RWPE2 (cell line): ENCODE measurements around the gene FBXL13.
A peak's percentile ranks its signal among the peaks of the same experiment; 100 is the strongest.

Source experiments
- ATAC-seq: fragments of 200-7000 bp; cut with Tn5 transposase; 3 replicates; pipeline ENCODE4 v1.9.1; 2021; ENCODE audit warnings: low read depth
- DNase-seq: peaks from one replicate; pipeline ENCODE4 v3.0.0-alpha.2; 2020; ENCODE audit warnings: low spot score
- H3K27ac ChIP-seq: fragments of 450-650 bp; 2 replicates; pipeline ENCODE4 v1.5.1; 2017; ENCODE audit warnings: mild to moderate bottlenecking; ENCODE audit not compliant: poor library complexity, severe bottlenecking
- H3K27me3 ChIP-seq: fragments of 250-450 bp; sonication (Bioruptor Pico); 2 replicates; pipeline ENCODE4 v1.5.1; 2021; ENCODE audit warnings: mild to moderate bottlenecking, moderate library complexity; ENCODE audit not compliant: insufficient read depth, poor library complexity, severe bottlenecking
- H3K36me3 ChIP-seq: fragments of 250-450 bp; sonication (Bioruptor Pico); 2 replicates; pipeline ENCODE4 v1.5.1; 2020; ENCODE audit warnings: low read depth, mild to moderate bottlenecking, moderate library complexity
- H3K4me1 ChIP-seq: fragments of 250-450 bp; sonication (Bioruptor Pico); 2 replicates; pipeline ENCODE4 v1.5.1; 2021; ENCODE audit warnings: mild to moderate bottlenecking, moderate library complexity; ENCODE audit not compliant: insufficient read depth, poor library complexity, severe bottlenecking
- H3K4me3 ChIP-seq: fragments of 250-450 bp; sonication (Bioruptor Pico); 2 replicates; pipeline ENCODE4 v1.5.1; 2021; ENCODE audit warnings: mild to moderate bottlenecking, moderate library complexity; ENCODE audit not compliant: severe bottlenecking
- H3K9me3 ChIP-seq: fragments of 250-450 bp; sonication (Bioruptor Pico); 2 replicates; pipeline ENCODE4 v1.5.1; 2021; ENCODE audit warnings: mild to moderate bottlenecking, moderate library complexity; ENCODE audit not compliant: severe bottlenecking
- CTCF ChIP-seq: fragments of 450-650 bp; IDR thresholded peaks from one replicate; pipeline ENCODE4 v1.5.1; 2017; ENCODE audit warnings: mild to moderate bottlenecking, moderate library complexity; ENCODE audit not compliant: poor library complexity, severe bottlenecking

The FBXL13 gene

GRCh38 chr7:102927312-102927933, 147.2 kb downstream of the FBXL13 start:
- peak; percentile 85 for ATAC-seq
- H3K9me3 ChIP-seq: no peaks in the 10 kb centered on the region
- no peaks in the 10 kb centered on the region for H3K27me3 ChIP-seq
- H3K4me3 ChIP-seq: no peak overlapping the region
- TF ChIP-seq CTCF: no peak
- DNase-seq: no peak
- peak overlapping the region; percentile 38 for H3K27ac ChIP-seq
- H3K36me3 ChIP-seq: no peaks in the 10 kb centered on the region
- peaks cover 12% of the 10 kb centered on the region for H3K4me1 ChIP-seq

- Histone ChIP-seq H3K9me3 (no peaks in the 10 kb centered on the region), H3K27me3 (no peaks in the 10 kb centered on the region), H3K27ac (peak overlapping the region; percentile 38), H3K36me3 (no peaks in the 10 kb centered on the region), H3K4me3 (no peak overlapping the region), H3K4me1 (peaks cover 12% of the 10 kb centered on the region)
- no peak for TF ChIP-seq CTCF
- no peak for ATAC-seq
- no peak for DNase-seq
Measured at GRCh38 chr7:102926783-102927140, 147.8 kb downstream of the FBXL13 start.

- Histone ChIP-seq H3K27ac (peak overlapping the region; percentile 38), H3K27me3 (no peaks in the 10 kb centered on the region), H3K36me3 (no peaks in the 10 kb centered on the region), H3K4me1 (peaks cover 12% of the 10 kb centered on the region), H3K4me3 (no peak overlapping the region), H3K9me3 (no peaks in the 10 kb centered on the region)
- no peak for TF ChIP-seq CTCF
- DNase-seq: no peak
- no peak for ATAC-seq
Measured at GRCh38 chr7:102925976-102926782, 148.4 kb downstream of the FBXL13 start.

GRCh38 chr7:102918845-102919244, 155.8 kb downstream of the FBXL13 start:
- H3K27ac ChIP-seq: no peak overlapping the region

More at GRCh38 chr7:102918845-102919244, 155.8 kb downstream of the FBXL13 start:
- H3K9me3 ChIP-seq: no peaks in the 10 kb centered on the region
- no peak for DNase-seq
- no peak overlapping the region for H3K4me3 ChIP-seq
- TF ChIP-seq CTCF: no peak
- peaks cover 11% of the 10 kb centered on the region for H3K4me1 ChIP-seq
- no peaks in the 10 kb centered on the region for H3K36me3 ChIP-seq
- no peak for ATAC-seq
- H3K27me3 ChIP-seq: no peaks in the 10 kb centered on the region
